Natural killer cell (primary cell): ENCODE data around the gene NXPH2. TPM values are rescaled to one million over a fixed set of nuclear protein-coding genes. Genes with fewer than 3 reads are reported as not detected.

Experiments used
- ATAC-seq, 3 donors: fragments of 150-1000 bp in 2 of 3; fragments of 200-7000 bp in 1 of 3; cut with Tn5 transposase; 1 replicate in 1 of 3; 2 replicates in 2 of 3; pipeline ENCODE4 v1.10.0; 2021; ENCODE audit warnings: mild to moderate bottlenecking in 2 of 3, moderate library complexity in 2 of 3
- DNase-seq, 2 donors: peaks; one replicate each; pipeline versions ENCODE4 v3.0.0 to v3.0.0-alpha.2; 2013 to 2021; ENCODE audit warnings: mixed read lengths in 1 of 2
- H3K27ac ChIP-seq: one replicate; pipeline ENCODE4 v1.5.1; 2013; ENCODE audit warnings: mild to moderate bottlenecking, low read length
- H3K27me3 ChIP-seq: one replicate; pipeline ENCODE4 v1.6.1; 2013; ENCODE audit warnings: low read length; ENCODE audit not compliant: control insufficient read depth, insufficient read depth
- H3K36me3 ChIP-seq: one replicate; pipeline ENCODE4 v1.6.1; 2013; ENCODE audit warnings: low read length; ENCODE audit not compliant: control insufficient read depth, insufficient read depth
- H3K4me1 ChIP-seq: one replicate; pipeline ENCODE4 v1.6.1; 2013; ENCODE audit warnings: low read length; ENCODE audit not compliant: control insufficient read depth, insufficient read depth
- H3K4me3 ChIP-seq: one replicate; pipeline ENCODE4 v1.5.1; 2013; ENCODE audit warnings: low read length
- H3K9me3 ChIP-seq: one replicate; pipeline ENCODE4 v1.6.1; 2013; ENCODE audit warnings: low read length; ENCODE audit not compliant: control insufficient read depth, insufficient read depth
- H3K27ac Mint-ChIP-seq, 2 donors: one replicate each; pipeline ENCODE4 v1.8.0; 2022; ENCODE audit warnings: mild to moderate bottlenecking in 2 of 2, mixed read lengths in 2 of 2, moderate library complexity in 1 of 2
- H3K27me3 Mint-ChIP-seq, 2 donors: one replicate each; pipeline ENCODE4 v1.8.0; 2022; ENCODE audit warnings: low read depth in 2 of 2, mixed read lengths in 2 of 2
- H3K36me3 Mint-ChIP-seq: one replicate; pipeline ENCODE4 v1.8.0; 2022; ENCODE audit warnings: mixed read lengths
- H3K4me1 Mint-ChIP-seq, 2 donors: one replicate each; pipeline ENCODE4 v1.8.0; 2022; ENCODE audit warnings: mixed read lengths in 2 of 2
- H3K4me3 Mint-ChIP-seq: one replicate; pipeline ENCODE4 v1.8.0; 2022; ENCODE audit warnings: mild to moderate bottlenecking, moderate library complexity, mixed read lengths
- H3K9me3 Mint-ChIP-seq, 2 donors: one replicate each; pipeline ENCODE4 v1.8.0; 2022; ENCODE audit warnings: mixed read lengths in 2 of 2
- WGBS: methylation state at CpG from one replicate; pipeline ENCODE4 v1.1.7; 2013; ENCODE audit warnings: missing lambda C conversion rate; ENCODE audit not compliant: insufficient coverage; 5-methylcytosine and 5-hydroxymethylcytosine counted together
- intact Hi-C: fragments of 100-400 bp; cut with micrococcal nuclease; formaldehyde crosslinking; loops from one replicate; pipeline ENCODE4 v1.14.2; 2022
- total RNA-seq, 4 donors: library from RNA; stranded (reverse); fragments of 120-200 nt in 1 of 4; gene quantifications; one replicate each; pipeline versions ENCODE4 v1.2.3 to v1.2.4, GENCODE V29; 2013 to 2022
- TF ChIP-seq, protein P1 (sequence below): fragments of 200-600 bp; IDR thresholded peaks from one replicate; pipeline ENCODE4 v1.8.0; 2022; ENCODE audit warnings: antibody characterized with exemption

The NXPH2 gene
- total RNA-seq, 3 donors from 2014 or later (not counting 1 experiment from before 2014, with no cell fraction given) = not detected

DNA sequence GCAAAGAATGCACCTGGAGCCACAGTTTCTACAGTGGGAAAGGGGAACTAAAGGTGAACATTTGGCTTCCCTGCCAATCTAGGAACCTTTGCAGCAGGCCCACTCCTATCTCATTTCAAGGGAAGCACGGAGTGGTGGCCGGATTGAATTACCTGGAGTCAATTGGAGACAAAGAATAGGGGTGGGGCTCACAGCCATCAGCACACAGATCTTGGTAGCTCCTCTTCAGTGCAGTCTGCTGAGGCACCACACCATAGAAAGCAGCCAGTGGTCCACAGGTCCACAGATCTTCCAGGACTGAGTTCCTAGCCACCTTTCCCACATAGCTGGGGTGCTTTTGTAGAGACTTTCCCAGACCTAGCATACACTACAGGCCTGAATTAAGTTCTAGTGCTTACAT, 43.5 kb upstream of the NXPH2 start:
- WGBS = 89% methylated on average over 2 of the region's 2 CpGs
- no peaks in the 10 kb centered on the region for H3K36me3 ChIP-seq
- H3K4me3 ChIP-seq = no peak overlapping the region
- no peak for DNase-seq
- H3K4me3 Mint-ChIP-seq = no peak overlapping the region
- no peak overlapping the region for H3K27ac ChIP-seq
- ATAC-seq = no peak
- H3K4me1 ChIP-seq = no peaks in the 10 kb centered on the region
- TF ChIP-seq, protein P1, sequence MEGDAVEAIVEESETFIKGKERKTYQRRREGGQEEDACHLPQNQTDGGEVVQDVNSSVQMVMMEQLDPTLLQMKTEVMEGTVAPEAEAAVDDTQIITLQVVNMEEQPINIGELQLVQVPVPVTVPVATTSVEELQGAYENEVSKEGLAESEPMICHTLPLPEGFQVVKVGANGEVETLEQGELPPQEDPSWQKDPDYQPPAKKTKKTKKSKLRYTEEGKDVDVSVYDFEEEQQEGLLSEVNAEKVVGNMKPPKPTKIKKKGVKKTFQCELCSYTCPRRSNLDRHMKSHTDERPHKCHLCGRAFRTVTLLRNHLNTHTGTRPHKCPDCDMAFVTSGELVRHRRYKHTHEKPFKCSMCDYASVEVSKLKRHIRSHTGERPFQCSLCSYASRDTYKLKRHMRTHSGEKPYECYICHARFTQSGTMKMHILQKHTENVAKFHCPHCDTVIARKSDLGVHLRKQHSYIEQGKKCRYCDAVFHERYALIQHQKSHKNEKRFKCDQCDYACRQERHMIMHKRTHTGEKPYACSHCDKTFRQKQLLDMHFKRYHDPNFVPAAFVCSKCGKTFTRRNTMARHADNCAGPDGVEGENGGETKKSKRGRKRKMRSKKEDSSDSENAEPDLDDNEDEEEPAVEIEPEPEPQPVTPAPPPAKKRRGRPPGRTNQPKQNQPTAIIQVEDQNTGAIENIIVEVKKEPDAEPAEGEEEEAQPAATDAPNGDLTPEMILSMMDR = no peak
- H3K27me3 ChIP-seq = no peaks in the 10 kb centered on the region
- no peaks in the 10 kb centered on the region for H3K4me1 Mint-ChIP-seq
- no peaks in the 10 kb centered on the region for H3K9me3 ChIP-seq
- no peak overlapping the region for H3K27ac Mint-ChIP-seq
- no peaks in the 10 kb centered on the region for H3K36me3 Mint-ChIP-seq
- intact Hi-C loops = no loop called here
- no peaks in the 10 kb centered on the region for H3K9me3 Mint-ChIP-seq
- peaks cover 0 to 2% of the 10 kb centered on the region in 2 donors for H3K27me3 Mint-ChIP-seq

DNA sequence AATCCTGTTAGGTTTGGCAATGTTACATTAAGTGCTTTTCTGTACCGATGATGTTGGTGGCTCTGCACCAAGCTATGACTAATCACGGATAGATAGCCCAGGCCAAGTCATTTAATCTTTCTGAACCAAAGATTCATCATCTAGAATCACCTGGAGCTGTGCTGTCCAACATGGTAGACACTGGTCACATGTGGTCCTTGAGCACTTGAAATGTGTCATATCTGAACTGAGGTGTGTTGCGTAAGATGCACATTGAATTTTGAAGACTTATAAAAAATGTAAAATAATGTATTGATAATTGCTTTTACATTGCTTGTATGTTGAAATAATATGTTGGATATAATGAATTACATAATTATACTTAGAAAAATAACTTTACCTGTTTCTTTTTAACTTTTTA, 39.8 kb upstream of the NXPH2 start:
- Histone ChIP-seq H3K4me1 (no peaks in the 10 kb centered on the region), H3K27ac (no peak overlapping the region), H3K27me3 (no peaks in the 10 kb centered on the region), H3K9me3 (no peaks in the 10 kb centered on the region), H3K4me3 (no peak overlapping the region), H3K36me3 (no peaks in the 10 kb centered on the region)
- no peaks in the 10 kb centered on the region for H3K9me3 Mint-ChIP-seq
- ATAC-seq (no peak), DNase-seq (no peak)
- intact Hi-C loops = no loop called here
- H3K27ac Mint-ChIP-seq = no peak overlapping the region
- no peaks in the 10 kb centered on the region for H3K36me3 Mint-ChIP-seq
- WGBS = 90% methylated on average over 3 of the region's 3 CpGs
- no peak overlapping the region for H3K4me3 Mint-ChIP-seq
- H3K4me1 Mint-ChIP-seq = no peaks in the 10 kb centered on the region
- no peaks in the 10 kb centered on the region for H3K27me3 Mint-ChIP-seq
- TF ChIP-seq, protein P1 = no peak

DNA sequence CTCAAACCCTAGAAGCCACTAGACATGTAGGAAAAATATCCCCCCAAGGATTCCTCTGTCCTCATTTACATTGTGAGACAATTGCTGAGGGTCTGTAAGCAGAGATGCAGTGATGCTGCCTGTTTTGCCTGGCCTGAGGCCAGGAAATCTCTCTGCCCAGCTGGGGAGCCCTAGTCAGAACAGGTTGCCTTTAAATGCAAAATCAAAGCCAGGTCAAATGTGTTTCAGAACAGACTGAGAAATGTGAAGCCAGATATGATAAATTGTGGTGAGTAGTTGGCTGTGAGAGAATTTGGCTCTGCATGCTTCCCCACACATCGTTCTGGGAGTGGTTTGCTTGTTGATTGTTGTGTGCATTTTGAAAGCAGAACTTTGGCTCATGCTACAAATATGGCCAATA, 38.4 kb upstream of the NXPH2 start:
- Mint-ChIP-seq H3K4me1 (no peaks in the 10 kb centered on the region), H3K27me3 (no peaks in the 10 kb centered on the region), H3K36me3 (no peaks in the 10 kb centered on the region), H3K4me3 (no peak overlapping the region), H3K9me3 (no peaks in the 10 kb centered on the region), H3K27ac (no peak overlapping the region)
- Histone ChIP-seq H3K36me3 (no peaks in the 10 kb centered on the region), H3K4me1 (no peaks in the 10 kb centered on the region), H3K27ac (no peak overlapping the region), H3K27me3 (no peaks in the 10 kb centered on the region), H3K4me3 (no peak overlapping the region), H3K9me3 (no peaks in the 10 kb centered on the region)
- TF ChIP-seq, protein P1 = no peak
- intact Hi-C loops = no loop called here
- no peak for DNase-seq
- no peak for ATAC-seq
- 40% methylated on average over 1 of the region's 1 CpG for WGBS

DNA sequence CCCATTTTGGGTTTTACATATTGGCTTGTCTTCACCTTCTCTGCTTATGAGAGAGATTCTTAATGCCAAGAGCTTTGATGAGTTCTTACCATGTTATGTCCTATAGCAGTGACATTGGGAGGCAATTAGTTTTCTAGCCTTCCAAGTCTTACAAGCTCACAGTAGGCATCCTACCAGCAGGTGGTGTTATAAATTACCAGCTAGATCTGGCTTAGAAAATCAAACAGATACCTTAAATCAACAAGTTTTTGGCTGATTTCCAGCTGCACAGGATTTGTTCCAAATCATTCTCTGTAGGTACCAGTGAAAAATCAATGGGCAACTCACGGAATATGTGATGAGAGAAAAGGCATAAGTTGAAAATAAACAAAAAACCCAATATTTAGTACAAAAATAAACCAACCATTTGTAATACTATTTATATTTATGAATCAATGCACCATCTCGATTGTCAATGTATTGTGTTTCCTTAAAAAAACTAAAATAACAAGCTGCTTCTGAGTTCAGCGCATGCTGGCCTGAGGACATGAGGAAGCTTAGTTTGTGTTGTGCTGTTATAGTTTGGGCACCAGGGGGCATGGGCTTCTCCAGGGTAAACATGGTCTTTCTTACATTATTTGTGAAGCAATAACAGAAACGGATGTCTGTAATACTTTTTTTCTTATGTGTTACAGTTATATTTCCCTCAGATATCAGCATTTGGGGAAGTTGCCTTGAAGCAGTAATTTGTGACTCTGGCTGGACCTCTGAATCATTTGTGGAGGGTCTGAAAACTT, 34.1 kb upstream of the NXPH2 start:
- intact Hi-C loops = no loop called here
- ATAC-seq = peak in 1 of 3 donors; percentile 52
- Mint-ChIP-seq H3K4me1 (no peaks in the 10 kb centered on the region), H3K27ac (no peak overlapping the region), H3K27me3 (no peaks in the 10 kb centered on the region), H3K4me3 (no peak overlapping the region), H3K36me3 (peaks cover 7% of the 10 kb centered on the region), H3K9me3 (no peaks in the 10 kb centered on the region)
- Histone ChIP-seq H3K36me3 (no peaks in the 10 kb centered on the region), H3K9me3 (no peaks in the 10 kb centered on the region), H3K27ac (no peak overlapping the region), H3K27me3 (no peaks in the 10 kb centered on the region), H3K4me3 (no peak overlapping the region), H3K4me1 (no peaks in the 10 kb centered on the region)
- DNase-seq = no peak
- WGBS = 13% methylated on average over 1 of the region's 4 CpGs
- TF ChIP-seq, protein P1 = no peak
